ENCODE measurements around the gene NAALADL2.
"Not testable (repeated sequence)": the region's sequence is repeated elsewhere in the genome, so short reads cannot be mapped to it uniquely, and the experiment has no call there.

Gene NAALADL2

DNA sequence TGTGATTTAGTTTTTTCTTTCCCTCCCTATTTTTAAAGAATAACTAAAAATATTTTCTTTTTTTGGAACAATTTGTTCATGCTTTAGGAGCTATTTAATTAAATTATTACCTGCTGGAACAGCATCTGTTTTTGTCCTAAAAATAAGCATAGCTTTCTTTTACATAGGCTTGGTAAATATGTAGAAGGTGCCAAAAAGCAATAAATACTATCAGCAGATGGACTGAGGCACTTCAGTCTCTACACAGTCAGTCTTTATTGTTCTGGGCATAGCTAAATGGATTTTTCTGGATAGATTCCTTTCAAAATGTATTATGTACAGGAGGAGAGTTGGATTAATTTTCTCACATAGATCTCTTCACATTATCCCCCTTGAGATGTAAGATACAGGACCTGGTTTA, 223.5 kb downstream of the NAALADL2 start:
- no peak overlapping the region for H3K4me3 ChIP-seq (ENCODE audit: low read depth, low read length)
- in situ Hi-C loops (cut with HindIII; ENCODE audit: low sequenced_read_pairs): no loop called here
- TF ChIP-seq, protein P1, sequence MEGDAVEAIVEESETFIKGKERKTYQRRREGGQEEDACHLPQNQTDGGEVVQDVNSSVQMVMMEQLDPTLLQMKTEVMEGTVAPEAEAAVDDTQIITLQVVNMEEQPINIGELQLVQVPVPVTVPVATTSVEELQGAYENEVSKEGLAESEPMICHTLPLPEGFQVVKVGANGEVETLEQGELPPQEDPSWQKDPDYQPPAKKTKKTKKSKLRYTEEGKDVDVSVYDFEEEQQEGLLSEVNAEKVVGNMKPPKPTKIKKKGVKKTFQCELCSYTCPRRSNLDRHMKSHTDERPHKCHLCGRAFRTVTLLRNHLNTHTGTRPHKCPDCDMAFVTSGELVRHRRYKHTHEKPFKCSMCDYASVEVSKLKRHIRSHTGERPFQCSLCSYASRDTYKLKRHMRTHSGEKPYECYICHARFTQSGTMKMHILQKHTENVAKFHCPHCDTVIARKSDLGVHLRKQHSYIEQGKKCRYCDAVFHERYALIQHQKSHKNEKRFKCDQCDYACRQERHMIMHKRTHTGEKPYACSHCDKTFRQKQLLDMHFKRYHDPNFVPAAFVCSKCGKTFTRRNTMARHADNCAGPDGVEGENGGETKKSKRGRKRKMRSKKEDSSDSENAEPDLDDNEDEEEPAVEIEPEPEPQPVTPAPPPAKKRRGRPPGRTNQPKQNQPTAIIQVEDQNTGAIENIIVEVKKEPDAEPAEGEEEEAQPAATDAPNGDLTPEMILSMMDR (IDR thresholded peaks at IDR 0.05; ENCODE audit: low read depth, low read length): no peak
- no peak for DNase-seq (ENCODE audit: low read depth, low spot score)

- DNase-seq (ENCODE audit: low read depth, low spot score); in situ Hi-C loops (cut with HindIII; ENCODE audit: low sequenced_read_pairs); H3K4me3 ChIP-seq (ENCODE audit: low read depth, low read length): not testable (repeated sequence)
Measured at GRCh38 chr3:175087128-175087527, 228.0 kb downstream of the NAALADL2 start.

DNA sequence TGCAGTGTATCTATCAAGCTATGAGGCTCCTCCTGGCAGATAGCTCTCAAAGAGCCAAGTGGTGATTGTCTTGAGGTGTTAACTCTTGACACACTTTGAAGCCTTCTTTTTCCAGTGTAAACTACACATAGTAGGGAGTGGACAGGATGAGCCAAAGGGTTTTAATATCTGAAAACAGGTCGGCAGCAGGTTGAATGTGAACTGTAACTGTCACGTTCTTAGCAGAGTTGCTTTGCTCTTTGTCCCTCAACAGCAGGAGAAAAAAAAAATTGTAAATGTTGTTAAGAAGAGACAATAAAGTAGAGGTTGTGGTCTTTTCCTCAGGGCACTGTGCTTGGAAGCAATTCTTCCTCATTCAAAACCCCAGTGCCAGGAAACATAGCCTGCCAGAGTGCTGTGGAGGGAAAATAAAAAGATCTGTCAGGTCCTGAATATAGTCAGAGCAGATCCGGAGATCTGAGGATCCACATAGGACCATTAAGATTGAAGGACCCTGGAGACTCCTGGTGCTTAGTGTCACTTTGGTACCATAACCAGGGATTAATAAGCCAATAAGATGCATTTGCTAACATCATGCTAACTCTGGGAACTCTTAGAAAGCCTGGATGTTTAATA, 229.7 kb downstream of the NAALADL2 start:
- no peak for DNase-seq (ENCODE audit: low read depth, low spot score)
- no peak overlapping the region for H3K4me3 ChIP-seq (ENCODE audit: low read depth, low read length)
- in situ Hi-C loops (cut with HindIII; ENCODE audit: low sequenced_read_pairs): no loop called here
- TF ChIP-seq, protein P1 (IDR thresholded peaks at IDR 0.05; ENCODE audit: low read depth, low read length): no peak

- DNase-seq (ENCODE audit: low read depth, low spot score): no peak
- in situ Hi-C loops (cut with HindIII; ENCODE audit: low sequenced_read_pairs): no loop called here
- TF ChIP-seq, protein P1 (IDR thresholded peaks at IDR 0.05; ENCODE audit: low read depth, low read length): no peak
- H3K4me3 ChIP-seq (ENCODE audit: low read depth, low read length): no peak overlapping the region
Measured at GRCh38 chr3:175091426-175092114, 232.4 kb downstream of the NAALADL2 start.

DNA sequence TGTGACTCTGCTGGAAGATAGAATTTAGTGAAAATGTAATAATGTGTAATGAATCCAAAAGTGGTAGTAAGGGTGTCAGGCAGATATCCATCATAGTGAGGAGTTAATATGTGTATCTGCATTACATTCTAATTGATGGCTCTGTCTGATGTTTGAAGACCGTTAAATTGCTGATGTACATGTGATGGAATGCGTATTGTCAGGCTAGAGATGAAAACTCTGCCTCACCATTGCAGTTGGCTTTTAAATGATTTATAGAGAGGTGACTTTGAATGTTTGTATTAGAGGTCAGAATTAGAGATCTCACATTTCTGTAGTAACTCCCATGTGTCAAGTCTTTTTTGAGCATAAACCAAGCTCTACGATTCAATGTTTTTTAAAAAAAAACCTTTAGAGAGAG, 234.6 kb downstream of the NAALADL2 start:
- TF ChIP-seq, protein P1 (IDR thresholded peaks at IDR 0.05; ENCODE audit: low read depth, low read length): no peak
- in situ Hi-C loops (cut with HindIII; ENCODE audit: low sequenced_read_pairs): no loop called here
- no peak overlapping the region for H3K4me3 ChIP-seq (ENCODE audit: low read depth, low read length)

DNA sequence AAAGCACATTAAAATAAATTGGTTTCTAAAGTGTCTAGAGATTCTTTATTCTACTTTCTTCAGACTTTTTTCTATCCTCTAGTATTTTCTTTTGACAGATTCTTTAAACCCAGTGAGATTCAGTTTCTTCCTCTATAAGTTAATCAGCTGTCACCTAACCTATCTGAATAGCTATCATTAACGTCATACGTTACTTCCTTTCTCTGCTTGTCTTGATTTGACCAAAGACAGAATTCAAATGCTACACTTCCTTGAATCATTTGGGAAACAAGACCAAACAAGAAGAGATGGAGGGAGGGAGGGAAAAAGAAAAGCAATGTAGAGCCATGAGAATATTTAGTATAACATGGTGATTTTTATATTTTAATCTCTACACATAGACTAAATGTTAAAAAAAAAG, 235.2 kb downstream of the NAALADL2 start:
- in situ Hi-C loops (cut with HindIII; ENCODE audit: low sequenced_read_pairs): no loop called here
- H3K4me3 ChIP-seq (ENCODE audit: low read depth, low read length): no peak overlapping the region
- TF ChIP-seq, protein P1 (IDR thresholded peaks at IDR 0.05; ENCODE audit: low read depth, low read length): no peak
- DNase-seq (ENCODE audit: low read depth, low spot score): no peak

More for the DNA sequence above, 234.6 kb downstream of the NAALADL2 start:
- DNase-seq (ENCODE audit: low read depth, low spot score): no peak

DNA sequence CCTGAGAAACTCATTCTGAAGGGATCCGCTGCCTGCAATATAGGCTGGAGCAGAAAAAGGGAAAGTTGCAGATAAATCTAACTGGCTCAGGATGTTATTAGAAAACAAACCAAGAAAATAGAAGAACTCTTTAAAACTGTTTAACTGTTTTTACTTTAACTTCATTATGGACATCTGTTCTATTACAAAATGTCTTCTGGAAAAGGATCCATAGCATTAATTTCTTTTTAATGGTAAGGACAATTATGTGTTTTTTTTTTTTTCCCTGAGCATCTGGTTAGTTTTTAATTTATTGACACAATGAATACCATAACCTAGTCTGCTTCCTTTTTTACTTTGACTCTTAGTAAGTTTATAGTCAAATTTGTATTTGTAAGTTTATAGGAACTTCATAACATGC, 239.5 kb downstream of the NAALADL2 start:
- TF ChIP-seq, protein P1 (IDR thresholded peaks at IDR 0.05; ENCODE audit: low read depth, low read length): no peak
- in situ Hi-C loops (cut with HindIII; ENCODE audit: low sequenced_read_pairs): no loop called here
- H3K4me3 ChIP-seq (ENCODE audit: low read depth, low read length): no peak overlapping the region
- no peak for DNase-seq (ENCODE audit: low read depth, low spot score)
